ENCODE results near the gene CLHC1. TPM values are rescaled to one million over a fixed set of nuclear protein-coding genes. Genes with fewer than 3 reads are reported as not detected.

The CLHC1 gene
- polyA plus RNA-seq, 1 of the 3 experiments (the other 2 are of a cell fraction): 3.8 TPM

Other genes with a start within 250 kb of the CLHC1 start
- gene RTN4, start 181.8 kb downstream of the CLHC1 start, polyA plus RNA-seq (2012; rRNA removed): 225 and 315 TPM in 2 replicates
- gene RPS27A, start 395 bp upstream of the CLHC1 start, polyA plus RNA-seq (2012; rRNA removed): 1,777 and 2,471 TPM in 2 replicates
- gene MTIF2, start 36.9 kb upstream of the CLHC1 start, polyA plus RNA-seq (2012; rRNA removed): 12.9 and 14.1 TPM in 2 replicates
- 7.0 and 10.1 TPM in 2 replicates for gene CCDC88A, start 187.6 kb upstream of the CLHC1 start, polyA plus RNA-seq (2012; rRNA removed)

Measured in SK-N-SH (cell line).